ENCODE data around the gene PRUNE2.

DNA sequence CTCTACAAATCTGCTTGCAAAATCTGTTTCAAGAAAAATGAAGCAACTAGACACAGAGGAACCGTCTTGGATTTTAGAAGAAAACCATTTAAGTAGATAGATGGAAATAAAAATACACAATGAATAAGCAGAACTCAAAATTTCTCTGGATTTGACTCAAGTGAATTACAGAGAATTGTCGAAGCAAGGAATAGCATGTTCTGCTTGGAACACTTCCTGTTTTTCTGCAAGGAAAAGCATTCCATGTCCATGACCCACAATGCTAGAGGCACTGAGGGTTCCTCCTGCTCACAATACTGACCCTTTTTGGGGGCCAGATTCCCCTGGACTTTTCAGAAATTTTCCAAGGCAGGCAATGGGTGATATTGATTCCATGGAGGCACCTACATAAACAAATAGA, 29.8 kb downstream of the PRUNE2 start:
- TF ChIP-seq, protein P1, sequence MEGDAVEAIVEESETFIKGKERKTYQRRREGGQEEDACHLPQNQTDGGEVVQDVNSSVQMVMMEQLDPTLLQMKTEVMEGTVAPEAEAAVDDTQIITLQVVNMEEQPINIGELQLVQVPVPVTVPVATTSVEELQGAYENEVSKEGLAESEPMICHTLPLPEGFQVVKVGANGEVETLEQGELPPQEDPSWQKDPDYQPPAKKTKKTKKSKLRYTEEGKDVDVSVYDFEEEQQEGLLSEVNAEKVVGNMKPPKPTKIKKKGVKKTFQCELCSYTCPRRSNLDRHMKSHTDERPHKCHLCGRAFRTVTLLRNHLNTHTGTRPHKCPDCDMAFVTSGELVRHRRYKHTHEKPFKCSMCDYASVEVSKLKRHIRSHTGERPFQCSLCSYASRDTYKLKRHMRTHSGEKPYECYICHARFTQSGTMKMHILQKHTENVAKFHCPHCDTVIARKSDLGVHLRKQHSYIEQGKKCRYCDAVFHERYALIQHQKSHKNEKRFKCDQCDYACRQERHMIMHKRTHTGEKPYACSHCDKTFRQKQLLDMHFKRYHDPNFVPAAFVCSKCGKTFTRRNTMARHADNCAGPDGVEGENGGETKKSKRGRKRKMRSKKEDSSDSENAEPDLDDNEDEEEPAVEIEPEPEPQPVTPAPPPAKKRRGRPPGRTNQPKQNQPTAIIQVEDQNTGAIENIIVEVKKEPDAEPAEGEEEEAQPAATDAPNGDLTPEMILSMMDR (IDR thresholded peaks at IDR 0.05), result no peak
- no peak for TF ChIP-seq POLR2A (IDR thresholded peaks at IDR 0.05)

Data from upper lobe of left lung (tissue), 4 donors.